NCI-H510A treated with DMSO at 0.1 percent for 48 hours (cell line): ENCODE measurements around the gene EPHB2.

ENCODE experiments used
- DNase-seq: peaks from one replicate; lab custom pipeline; 2025; lab: John Stamatoyannopoulos, UW

EPHB2 gene

GRCh38 chr1:22751124-22751531, 40.5 kb downstream of the EPHB2 start:
- DNase-seq, result peak; percentile 60

DNA sequence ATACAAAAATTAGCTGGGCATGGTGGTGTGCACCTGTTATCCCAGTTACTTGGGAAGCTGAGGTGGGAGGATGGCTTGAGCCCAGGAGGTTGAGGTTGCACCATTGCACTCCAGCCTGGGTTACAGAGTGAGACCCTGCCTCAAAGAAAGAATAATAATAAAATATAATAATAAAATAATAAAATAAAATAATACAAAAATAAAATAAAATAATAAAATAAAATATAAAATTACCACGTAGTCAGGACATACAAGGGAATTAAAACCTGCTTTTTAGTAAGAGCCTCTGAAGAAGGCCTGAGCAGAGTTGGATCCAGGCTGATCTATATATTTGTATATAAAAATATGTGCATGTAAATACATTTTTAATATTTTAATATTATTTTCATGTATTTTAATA, 41.7 kb downstream of the EPHB2 start:
- DNase-seq, result no peak

GRCh38 chr1:22753481-22753971, 42.9 kb downstream of the EPHB2 start:
- no peak for DNase-seq

DNA sequence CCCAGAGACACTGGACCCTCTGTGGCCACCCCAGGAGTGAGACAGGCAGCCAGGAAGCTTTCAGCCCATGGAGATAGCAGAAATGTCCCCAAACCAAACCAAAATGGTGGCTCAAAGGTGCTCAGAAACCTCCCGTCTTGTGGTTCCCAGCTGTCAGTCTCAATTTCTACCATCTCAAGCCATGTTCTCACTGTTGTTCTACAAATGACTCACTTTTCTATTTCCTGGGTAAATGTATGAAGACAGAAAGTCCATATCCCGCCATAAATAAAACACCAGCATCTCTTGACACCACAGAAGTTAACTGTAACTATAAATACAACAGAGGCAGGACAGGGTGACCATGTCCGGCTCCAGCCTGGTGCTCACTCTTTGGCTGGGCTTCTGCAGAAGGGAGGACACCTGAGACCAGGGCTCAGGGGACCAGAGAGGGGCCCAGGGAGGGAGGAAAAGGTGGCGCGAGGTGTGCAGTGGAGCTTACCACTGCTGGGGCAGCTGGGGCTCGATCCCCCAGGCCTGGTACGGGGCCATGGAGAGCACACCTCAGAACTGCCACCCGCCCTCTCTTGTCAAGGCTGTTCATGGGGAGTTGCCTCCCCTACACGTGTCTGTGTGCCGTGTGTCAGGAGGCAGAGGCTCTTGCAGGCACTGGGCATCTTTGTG, 43.6 kb downstream of the EPHB2 start:
- DNase-seq, result no peak

DNA sequence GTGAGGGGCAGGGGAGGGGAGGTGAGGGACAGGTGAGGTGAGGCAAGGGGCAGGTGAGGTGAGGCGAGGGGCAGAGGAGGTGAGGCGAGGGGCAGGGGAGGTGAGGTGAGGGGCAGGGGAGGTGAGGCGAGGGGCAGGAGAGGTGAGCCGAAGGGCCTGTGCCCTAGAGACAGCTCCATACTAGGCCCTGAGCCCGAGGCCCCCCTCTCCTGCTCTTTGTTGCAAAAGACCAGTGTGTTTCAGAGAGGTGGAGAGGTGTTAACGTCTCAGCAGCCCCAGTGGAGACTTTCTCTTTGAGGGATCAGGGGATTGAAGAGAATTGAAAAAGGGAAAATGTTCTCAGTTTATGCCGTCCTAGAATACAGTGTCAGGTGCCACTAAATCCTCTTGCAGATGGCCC, 44.2 kb downstream of the EPHB2 start:
- DNase-seq, result no peak

DNA sequence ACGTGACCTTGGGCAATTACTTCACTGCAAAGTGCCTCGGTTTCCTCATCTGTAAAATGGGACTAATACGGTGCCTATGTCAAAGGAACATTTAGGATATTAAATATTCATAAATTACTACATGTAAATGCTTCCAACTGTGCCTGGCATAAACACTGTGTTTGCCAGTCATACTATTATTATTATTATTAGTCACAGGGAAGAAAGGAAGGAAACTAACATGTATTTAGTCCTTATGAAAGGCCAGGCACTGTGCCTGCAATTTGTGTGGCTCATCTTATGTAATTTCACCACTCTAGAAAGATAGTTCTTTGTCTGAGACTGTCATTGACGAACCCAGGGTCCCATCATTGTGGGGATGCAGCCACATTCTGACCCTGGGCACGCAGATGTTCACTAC, 45.0 kb downstream of the EPHB2 start:
- DNase-seq, result no peak

GRCh38 chr1:22756125-22756735, 45.6 kb downstream of the EPHB2 start:
- DNase-seq, result no peak

DNA sequence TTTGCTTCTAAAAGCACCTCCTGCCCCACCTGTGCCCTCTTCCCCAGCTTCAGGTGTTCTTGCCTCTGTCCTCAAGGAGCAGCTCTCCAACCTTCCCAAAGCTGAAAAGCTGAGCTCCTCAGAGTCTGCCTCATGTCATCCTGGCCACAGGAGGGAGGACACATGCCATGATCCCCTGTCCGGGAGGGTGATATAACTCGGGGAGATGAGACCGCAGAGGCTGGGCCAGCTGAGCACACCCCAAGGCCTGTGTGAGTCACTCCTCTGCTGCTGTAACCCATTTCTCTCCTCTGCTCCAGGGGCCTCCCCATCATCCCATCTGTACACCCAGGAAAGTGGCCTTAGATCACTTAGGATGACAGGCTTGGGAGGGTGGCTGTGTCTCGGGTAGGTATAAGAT, 49.8 kb downstream of the EPHB2 start:
- DNase-seq, result no peak

DNA sequence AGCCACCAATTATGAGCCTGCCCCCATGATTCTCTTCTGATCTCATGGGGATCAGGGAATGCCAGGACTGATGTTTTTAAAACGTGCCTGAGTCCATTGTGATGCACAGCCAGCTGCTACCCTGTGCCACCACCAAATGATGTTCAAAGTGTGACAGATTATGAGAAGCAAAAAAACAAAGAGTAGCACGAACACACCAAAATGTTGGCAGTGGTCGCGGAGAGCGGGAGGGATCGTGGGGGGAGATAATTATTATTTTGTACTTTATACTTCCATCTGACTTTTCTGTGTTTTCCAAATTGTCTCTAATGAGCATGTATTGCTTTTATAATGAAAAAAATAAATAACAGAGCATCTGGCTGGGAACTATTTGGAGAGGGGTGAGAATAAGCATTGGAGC, 50.5 kb downstream of the EPHB2 start:
- DNase-seq, result no peak

GRCh38 chr1:22761821-22762220, 51.2 kb downstream of the EPHB2 start:
- no peak for DNase-seq

GRCh38 chr1:22763487-22764200, 53.0 kb downstream of the EPHB2 start:
- DNase-seq, result no peak

- no peak for DNase-seq
These were observed 57.2 kb downstream of the EPHB2 start for GRCh38 chr1:22767852-22768251.

GRCh38 chr1:22769932-22770331, 59.3 kb downstream of the EPHB2 start:
- no peak for DNase-seq

GRCh38 chr1:22772014-22772413, 61.4 kb downstream of the EPHB2 start:
- DNase-seq, result no peak

- DNase-seq, result no peak
These were observed 63.6 kb downstream of the EPHB2 start for GRCh38 chr1:22773981-22774832.

DNA sequence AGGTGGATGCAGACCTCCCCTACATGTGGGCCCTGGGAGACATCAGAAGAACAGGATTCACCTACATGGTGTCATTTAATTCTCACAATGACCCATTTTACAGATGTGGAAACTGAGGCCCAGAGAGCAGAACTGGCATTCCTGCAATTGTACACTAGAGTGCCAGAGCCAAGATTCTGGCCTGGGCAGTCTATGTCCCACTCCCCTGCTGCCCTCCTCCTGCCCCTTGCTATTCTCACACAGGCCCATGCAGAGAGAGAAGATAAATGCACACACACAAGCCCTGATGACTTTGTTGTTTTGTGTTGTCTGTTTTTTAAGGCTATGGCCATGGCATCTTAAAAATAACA, 64.2 kb downstream of the EPHB2 start:
- no peak for DNase-seq

GRCh38 chr1:22775478-22775877, 64.8 kb downstream of the EPHB2 start:
- DNase-seq, result no peak

- DNase-seq, result no peak
These were observed 65.5 kb downstream of the EPHB2 start for GRCh38 chr1:22776035-22776613.

DNA sequence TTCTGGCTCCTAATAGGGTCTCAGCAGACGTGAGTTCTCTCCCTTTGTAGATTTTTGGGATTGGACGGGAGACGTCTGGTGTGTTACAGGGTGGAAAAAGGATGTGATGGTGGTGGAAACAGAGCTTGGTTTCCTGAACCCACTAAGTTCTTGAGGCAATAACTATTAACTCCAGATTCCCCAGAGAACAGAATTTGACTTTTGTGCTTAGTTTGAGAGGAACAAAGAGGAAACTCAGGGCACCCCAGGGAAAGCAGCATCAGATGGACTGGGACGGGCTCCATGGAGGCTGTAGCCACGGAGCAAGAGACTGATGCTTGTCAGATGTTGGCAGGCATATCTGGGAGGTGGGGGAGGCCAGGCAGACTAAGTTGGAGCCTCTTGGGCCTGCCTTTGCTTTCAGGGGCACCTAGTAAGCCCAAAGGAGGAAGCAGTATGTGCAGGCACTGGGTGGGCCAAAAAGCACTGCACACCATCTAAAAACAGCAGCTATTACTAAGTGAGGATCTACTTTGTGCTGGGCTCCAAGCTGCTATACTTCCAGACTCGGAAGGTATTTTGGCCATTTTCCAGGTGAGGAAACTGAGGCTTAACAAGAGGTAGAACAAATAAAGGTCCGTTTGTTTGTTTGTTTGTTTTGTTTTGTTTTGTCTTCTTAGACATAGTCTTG, 66.9 kb downstream of the EPHB2 start:
- no peak for DNase-seq

- no peak for DNase-seq
These were observed 67.8 kb downstream of the EPHB2 start for GRCh38 chr1:22778408-22778807.

- no peak for DNase-seq
These were observed 68.4 kb downstream of the EPHB2 start for GRCh38 chr1:22778862-22779520.
